GM12878 (cell line): Measurements from ENCODE around the gene WDFY3.

Source experiments
- CBX5 ChIP-seq: sonication (generic); IDR thresholded peaks from 2 replicates; pipeline ENCODE4 v1.6.1; 2016; ENCODE audit warnings: low read depth, moderate library complexity, mild to moderate bottlenecking, inconsistent platforms
- POLR2A ChIP-seq: IDR thresholded peaks from 2 replicates; pipeline ENCODE4 v1.6.1; 2011; ENCODE audit warnings: low read depth, mild to moderate bottlenecking, low read length
- SP1 ChIP-seq: IDR thresholded peaks from one replicate; pipeline ENCODE4 v1.6.1; 2011; ENCODE audit warnings: low read depth, low read length
- ZNF384 ChIP-seq: IDR thresholded peaks from 2 replicates; pipeline ENCODE4 v1.6.1; 2012; ENCODE audit warnings: low read depth, mild to moderate bottlenecking, low read length, improper control_type of control experiment, borderline replicate concordance
- TF ChIP-seq, protein P1 (sequence below), 3 experiments: IDR thresholded peaks in 2 of 3; conservative IDR thresholded peaks in 1 of 3; 2 replicates each; pipeline ENCODE4 v1.5.1; 2011; ENCODE audit warnings: low read depth in 3 of 3, low read length in 3 of 3, mild to moderate bottlenecking in 3 of 3, control low read depth in 2 of 3, moderate library complexity in 2 of 3, inconsistent platforms in 1 of 3, mixed read lengths in 1 of 3; ENCODE audit not compliant: control insufficient read depth in 2 of 3, insufficient read depth in 1 of 3; ENCODE audit errors: extremely low read depth in 1 of 3
- TF ChIP-seq, protein P2 (sequence below): fragments of 450-650 bp; formaldehyde crosslinking; IDR thresholded peaks from 2 replicates; pipeline ENCODE4 v1.4.0; 2020; ENCODE audit warnings: mild to moderate bottlenecking, moderate library complexity
- TF ChIP-seq, protein P3 (sequence below): IDR thresholded peaks from 2 replicates; pipeline ENCODE4 v1.6.1; 2012; ENCODE audit warnings: low read depth, low read length, improper control_type of control experiment
- TF ChIP-seq, protein P4 (sequence below): IDR thresholded peaks from 2 replicates; pipeline ENCODE4 v1.6.1; 2011; ENCODE audit warnings: borderline replicate concordance, low read depth, mild to moderate bottlenecking, moderate library complexity, low read length; ENCODE audit not compliant: insufficient read depth, poor library complexity, severe bottlenecking

DNA sequence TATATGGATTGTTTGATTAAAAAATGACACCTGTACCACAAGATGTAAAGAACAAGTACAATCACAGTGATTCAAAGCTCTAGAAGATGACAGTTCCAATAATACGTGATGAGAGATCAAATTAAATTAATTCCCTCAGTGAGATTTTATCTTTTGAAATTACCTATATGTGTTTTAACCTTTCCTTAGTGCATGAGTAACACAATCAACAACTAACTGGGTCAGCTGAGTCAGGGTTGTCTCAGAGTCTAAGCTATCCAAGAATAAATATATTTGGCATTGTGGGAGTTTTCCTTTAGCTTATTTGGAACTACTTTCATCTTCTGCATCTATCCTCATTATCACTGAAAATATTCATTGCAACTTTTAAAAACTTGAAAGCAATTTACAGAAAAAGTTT is 162.8 kb downstream of the WDFY3 start:
- TF ChIP-seq, protein P1, sequence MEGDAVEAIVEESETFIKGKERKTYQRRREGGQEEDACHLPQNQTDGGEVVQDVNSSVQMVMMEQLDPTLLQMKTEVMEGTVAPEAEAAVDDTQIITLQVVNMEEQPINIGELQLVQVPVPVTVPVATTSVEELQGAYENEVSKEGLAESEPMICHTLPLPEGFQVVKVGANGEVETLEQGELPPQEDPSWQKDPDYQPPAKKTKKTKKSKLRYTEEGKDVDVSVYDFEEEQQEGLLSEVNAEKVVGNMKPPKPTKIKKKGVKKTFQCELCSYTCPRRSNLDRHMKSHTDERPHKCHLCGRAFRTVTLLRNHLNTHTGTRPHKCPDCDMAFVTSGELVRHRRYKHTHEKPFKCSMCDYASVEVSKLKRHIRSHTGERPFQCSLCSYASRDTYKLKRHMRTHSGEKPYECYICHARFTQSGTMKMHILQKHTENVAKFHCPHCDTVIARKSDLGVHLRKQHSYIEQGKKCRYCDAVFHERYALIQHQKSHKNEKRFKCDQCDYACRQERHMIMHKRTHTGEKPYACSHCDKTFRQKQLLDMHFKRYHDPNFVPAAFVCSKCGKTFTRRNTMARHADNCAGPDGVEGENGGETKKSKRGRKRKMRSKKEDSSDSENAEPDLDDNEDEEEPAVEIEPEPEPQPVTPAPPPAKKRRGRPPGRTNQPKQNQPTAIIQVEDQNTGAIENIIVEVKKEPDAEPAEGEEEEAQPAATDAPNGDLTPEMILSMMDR (IDR thresholded peaks at IDR 0.05 in 2 of 3, conservative IDR thresholded peaks at IDR 0.05 in 1 of 3; ENCODE audit: control insufficient read depth in 2 of 3, extremely low read depth in 1 of 3, insufficient read depth in 1 of 3, low read depth in 3 of 3, low read length in 3 of 3) = no peak
- no peak for TF ChIP-seq SP1
- no peak for TF ChIP-seq CBX5
- no peak for TF ChIP-seq POLR2A
- TF ChIP-seq, protein P2, sequence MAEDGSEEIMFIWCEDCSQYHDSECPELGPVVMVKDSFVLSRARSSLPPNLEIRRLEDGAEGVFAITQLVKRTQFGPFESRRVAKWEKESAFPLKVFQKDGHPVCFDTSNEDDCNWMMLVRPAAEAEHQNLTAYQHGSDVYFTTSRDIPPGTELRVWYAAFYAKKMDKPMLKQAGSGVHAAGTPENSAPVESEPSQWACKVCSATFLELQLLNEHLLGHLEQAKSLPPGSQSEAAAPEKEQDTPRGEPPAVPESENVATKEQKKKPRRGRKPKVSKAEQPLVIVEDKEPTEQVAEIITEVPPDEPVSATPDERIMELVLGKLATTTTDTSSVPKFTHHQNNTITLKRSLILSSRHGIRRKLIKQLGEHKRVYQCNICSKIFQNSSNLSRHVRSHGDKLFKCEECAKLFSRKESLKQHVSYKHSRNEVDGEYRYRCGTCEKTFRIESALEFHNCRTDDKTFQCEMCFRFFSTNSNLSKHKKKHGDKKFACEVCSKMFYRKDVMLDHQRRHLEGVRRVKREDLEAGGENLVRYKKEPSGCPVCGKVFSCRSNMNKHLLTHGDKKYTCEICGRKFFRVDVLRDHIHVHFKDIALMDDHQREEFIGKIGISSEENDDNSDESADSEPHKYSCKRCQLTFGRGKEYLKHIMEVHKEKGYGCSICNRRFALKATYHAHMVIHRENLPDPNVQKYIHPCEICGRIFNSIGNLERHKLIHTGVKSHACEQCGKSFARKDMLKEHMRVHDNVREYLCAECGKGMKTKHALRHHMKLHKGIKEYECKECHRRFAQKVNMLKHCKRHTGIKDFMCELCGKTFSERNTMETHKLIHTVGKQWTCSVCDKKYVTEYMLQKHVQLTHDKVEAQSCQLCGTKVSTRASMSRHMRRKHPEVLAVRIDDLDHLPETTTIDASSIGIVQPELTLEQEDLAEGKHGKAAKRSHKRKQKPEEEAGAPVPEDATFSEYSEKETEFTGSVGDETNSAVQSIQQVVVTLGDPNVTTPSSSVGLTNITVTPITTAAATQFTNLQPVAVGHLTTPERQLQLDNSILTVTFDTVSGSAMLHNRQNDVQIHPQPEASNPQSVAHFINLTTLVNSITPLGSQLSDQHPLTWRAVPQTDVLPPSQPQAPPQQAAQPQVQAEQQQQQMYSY (CRISPR knock-in tag) = no peak
- no peak for TF ChIP-seq ZNF384
- TF ChIP-seq, protein P3, sequence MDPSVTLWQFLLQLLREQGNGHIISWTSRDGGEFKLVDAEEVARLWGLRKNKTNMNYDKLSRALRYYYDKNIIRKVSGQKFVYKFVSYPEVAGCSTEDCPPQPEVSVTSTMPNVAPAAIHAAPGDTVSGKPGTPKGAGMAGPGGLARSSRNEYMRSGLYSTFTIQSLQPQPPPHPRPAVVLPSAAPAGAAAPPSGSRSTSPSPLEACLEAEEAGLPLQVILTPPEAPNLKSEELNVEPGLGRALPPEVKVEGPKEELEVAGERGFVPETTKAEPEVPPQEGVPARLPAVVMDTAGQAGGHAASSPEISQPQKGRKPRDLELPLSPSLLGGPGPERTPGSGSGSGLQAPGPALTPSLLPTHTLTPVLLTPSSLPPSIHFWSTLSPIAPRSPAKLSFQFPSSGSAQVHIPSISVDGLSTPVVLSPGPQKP = no peak
- TF ChIP-seq, protein P4, sequence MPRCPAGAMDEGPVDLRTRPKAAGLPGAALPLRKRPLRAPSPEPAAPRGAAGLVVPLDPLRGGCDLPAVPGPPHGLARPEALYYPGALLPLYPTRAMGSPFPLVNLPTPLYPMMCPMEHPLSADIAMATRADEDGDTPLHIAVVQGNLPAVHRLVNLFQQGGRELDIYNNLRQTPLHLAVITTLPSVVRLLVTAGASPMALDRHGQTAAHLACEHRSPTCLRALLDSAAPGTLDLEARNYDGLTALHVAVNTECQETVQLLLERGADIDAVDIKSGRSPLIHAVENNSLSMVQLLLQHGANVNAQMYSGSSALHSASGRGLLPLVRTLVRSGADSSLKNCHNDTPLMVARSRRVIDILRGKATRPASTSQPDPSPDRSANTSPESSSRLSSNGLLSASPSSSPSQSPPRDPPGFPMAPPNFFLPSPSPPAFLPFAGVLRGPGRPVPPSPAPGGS = no peak
